ENCODE data around the gene SPEN. TPM values are rescaled to one million over a fixed set of nuclear protein-coding genes. Genes with fewer than 3 reads are reported as not detected.
A peak's percentile ranks its signal among the peaks of the same experiment; 100 is the strongest.

The SPEN gene, protein sequence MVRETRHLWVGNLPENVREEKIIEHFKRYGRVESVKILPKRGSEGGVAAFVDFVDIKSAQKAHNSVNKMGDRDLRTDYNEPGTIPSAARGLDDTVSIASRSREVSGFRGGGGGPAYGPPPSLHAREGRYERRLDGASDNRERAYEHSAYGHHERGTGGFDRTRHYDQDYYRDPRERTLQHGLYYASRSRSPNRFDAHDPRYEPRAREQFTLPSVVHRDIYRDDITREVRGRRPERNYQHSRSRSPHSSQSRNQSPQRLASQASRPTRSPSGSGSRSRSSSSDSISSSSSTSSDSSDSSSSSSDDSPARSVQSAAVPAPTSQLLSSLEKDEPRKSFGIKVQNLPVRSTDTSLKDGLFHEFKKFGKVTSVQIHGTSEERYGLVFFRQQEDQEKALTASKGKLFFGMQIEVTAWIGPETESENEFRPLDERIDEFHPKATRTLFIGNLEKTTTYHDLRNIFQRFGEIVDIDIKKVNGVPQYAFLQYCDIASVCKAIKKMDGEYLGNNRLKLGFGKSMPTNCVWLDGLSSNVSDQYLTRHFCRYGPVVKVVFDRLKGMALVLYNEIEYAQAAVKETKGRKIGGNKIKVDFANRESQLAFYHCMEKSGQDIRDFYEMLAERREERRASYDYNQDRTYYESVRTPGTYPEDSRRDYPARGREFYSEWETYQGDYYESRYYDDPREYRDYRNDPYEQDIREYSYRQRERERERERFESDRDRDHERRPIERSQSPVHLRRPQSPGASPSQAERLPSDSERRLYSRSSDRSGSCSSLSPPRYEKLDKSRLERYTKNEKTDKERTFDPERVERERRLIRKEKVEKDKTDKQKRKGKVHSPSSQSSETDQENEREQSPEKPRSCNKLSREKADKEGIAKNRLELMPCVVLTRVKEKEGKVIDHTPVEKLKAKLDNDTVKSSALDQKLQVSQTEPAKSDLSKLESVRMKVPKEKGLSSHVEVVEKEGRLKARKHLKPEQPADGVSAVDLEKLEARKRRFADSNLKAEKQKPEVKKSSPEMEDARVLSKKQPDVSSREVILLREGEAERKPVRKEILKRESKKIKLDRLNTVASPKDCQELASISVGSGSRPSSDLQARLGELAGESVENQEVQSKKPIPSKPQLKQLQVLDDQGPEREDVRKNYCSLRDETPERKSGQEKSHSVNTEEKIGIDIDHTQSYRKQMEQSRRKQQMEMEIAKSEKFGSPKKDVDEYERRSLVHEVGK (N-terminal part only)
- total RNA-seq (2022) (44.2 and 50.6 TPM in 2 replicates), Bru-seq, nascent RNA (percentile 86 among the genes with signal in this experiment), BruChase-seq, experiment 1, labeled RNA remaining after a 6-hour chase (percentile 86 among the genes with signal in this experiment), BruChase-seq, experiment 2, labeled RNA remaining after a 2-hour chase (percentile 89 among the genes with signal in this experiment)
- long read RNA-seq, partial matches to known transcripts: 15 of 32 reads
- long read RNA-seq, other reads (novel, unspliced or antisense): 14 of 32 reads

DNA sequence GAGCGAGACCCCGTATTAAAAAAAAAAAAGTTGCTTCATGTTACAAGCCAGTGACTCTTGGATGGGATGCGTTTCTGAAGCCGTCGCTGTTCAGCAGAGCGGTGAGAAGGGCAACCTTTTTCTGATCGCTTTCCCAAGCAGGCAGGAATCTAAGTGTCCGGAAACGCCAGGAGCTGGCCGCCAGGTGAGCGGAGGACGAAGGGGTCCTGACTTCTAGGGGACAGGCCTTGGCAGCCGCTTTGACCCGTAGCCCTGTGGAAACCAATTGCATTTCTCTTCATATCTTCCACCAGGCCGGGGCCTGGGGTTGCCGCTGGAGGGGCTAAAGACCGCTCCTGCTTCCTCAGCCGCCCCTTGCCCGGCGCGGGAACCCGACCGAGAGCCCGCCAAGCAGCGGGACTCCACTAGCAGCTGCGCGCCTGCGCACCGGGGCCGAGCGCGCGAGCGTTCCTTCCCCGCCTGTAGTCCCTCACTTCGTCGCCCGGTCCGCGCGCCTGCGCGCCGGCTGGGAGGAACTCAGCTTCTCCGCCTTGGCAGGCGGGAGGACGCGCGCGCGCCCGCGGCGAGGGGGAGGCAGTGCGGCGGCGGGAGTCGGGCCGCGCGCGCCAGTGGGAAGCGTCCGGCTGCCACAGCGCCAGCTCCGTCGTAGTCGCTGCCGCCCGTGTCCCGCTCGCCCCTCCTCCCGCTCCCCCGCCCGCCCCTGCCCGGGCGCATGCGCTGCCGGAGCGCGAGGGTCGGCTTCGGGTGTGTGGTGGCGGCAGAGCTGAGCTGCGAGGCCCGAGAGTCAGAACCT lies at the start of gene SPEN:
Gene SPEN, plus strand, starts transcription at position 608 of the 793 bp plus-strand sequence. CDS start 361 bp downstream, outside the sequence.
- BruUV-seq (replicated peaks): no TSS peak
- ChIA-PET POLR2A (interaction anchor here (0.6 to 9.0 kb wide), 39 partner anchors 9 to 389 kb away, joined by 3 to 283 read pairs (median 4); partner anchors contain the start of genes DDI2 and ZBTB17), CTCF (interaction anchor here (0.6 to 0.7 kb wide), 3 partner anchors 14 to 48 kb away, joined by 4 to 7 read pairs (median 6); no protein-coding TSS in a partner anchor)
- H3K9me3 Mint-ChIP-seq (ENCODE audit: unreplicated experiment): no peaks in the 10 kb centered on the region
- H3K27me3 Mint-ChIP-seq (ENCODE audit: insufficient read depth, unreplicated experiment): no peaks in the 10 kb centered on the region
- peaks cover 6% of the 10 kb centered on the region for H3K36me3 Mint-ChIP-seq (ENCODE audit: insufficient read depth, unreplicated experiment)
- peak within 1 kb of the TSS; percentile 97 for H3K27ac Mint-ChIP-seq (ENCODE audit: low read depth, unreplicated experiment)
- peak within 1 kb of the TSS; percentile 82 for H3K4me3 Mint-ChIP-seq (ENCODE audit: unreplicated experiment)
- TF ChIP-seq, protein P1, sequence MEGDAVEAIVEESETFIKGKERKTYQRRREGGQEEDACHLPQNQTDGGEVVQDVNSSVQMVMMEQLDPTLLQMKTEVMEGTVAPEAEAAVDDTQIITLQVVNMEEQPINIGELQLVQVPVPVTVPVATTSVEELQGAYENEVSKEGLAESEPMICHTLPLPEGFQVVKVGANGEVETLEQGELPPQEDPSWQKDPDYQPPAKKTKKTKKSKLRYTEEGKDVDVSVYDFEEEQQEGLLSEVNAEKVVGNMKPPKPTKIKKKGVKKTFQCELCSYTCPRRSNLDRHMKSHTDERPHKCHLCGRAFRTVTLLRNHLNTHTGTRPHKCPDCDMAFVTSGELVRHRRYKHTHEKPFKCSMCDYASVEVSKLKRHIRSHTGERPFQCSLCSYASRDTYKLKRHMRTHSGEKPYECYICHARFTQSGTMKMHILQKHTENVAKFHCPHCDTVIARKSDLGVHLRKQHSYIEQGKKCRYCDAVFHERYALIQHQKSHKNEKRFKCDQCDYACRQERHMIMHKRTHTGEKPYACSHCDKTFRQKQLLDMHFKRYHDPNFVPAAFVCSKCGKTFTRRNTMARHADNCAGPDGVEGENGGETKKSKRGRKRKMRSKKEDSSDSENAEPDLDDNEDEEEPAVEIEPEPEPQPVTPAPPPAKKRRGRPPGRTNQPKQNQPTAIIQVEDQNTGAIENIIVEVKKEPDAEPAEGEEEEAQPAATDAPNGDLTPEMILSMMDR (IDR thresholded peaks at IDR 0.05; ENCODE audit: unreplicated experiment): no peak
- intact Hi-C loops (cut with micrococcal nuclease): loop anchor here (1.0 to 5.0 kb wide), 4 partner anchors 12 to 70 kb away; no protein-coding TSS in a partner anchor
- peaks cover 19% of the 10 kb centered on the region for H3K4me1 Mint-ChIP-seq (ENCODE audit: insufficient read depth, unreplicated experiment)
- DNase-seq (ENCODE audit: unreplicated experiment): peak; percentile 97

GRCh38 chr1:15799004-15799867 lies 48.3 kb upstream of the SPEN start:
- no peaks in the 10 kb centered on the region for H3K27me3 Mint-ChIP-seq (ENCODE audit: insufficient read depth, unreplicated experiment)
- peaks cover 65% of the 10 kb centered on the region for H3K4me1 Mint-ChIP-seq (ENCODE audit: insufficient read depth, unreplicated experiment)
- intact Hi-C loops (cut with micrococcal nuclease): loop anchor here (5.0 kb wide), 1 partner anchor 48 kb away; the partner anchor contains the start of gene SPEN
- CTCF ChIA-PET: interaction anchor here (0.7 to 1.6 kb wide), 3 partner anchors 16 to 48 kb away, joined by 3 to 8 read pairs (median 6); partner anchors contain the start of gene SPEN
- TF ChIP-seq, protein P1 (IDR thresholded peaks at IDR 0.05; ENCODE audit: unreplicated experiment): no peak
- POLR2A ChIA-PET: interaction anchor here (0.5 to 7.0 kb wide), 31 partner anchors 9 to 188 kb away, joined by 3 to 88 read pairs (median 4); partner anchors contain the start of genes DDI2, FBLIM1, SPEN and UQCRHL
- H3K9me3 Mint-ChIP-seq (ENCODE audit: unreplicated experiment): no peaks in the 10 kb centered on the region
- BruUV-seq (replicated peaks): TSS peak; percentile 27
- H3K36me3 Mint-ChIP-seq (ENCODE audit: insufficient read depth, unreplicated experiment): peaks cover 7% of the 10 kb centered on the region
- peak overlapping the region; percentile 91 for H3K27ac Mint-ChIP-seq (ENCODE audit: low read depth, unreplicated experiment)
- H3K4me3 Mint-ChIP-seq (ENCODE audit: unreplicated experiment): peak overlapping the region; percentile 63
- DNase-seq (ENCODE audit: unreplicated experiment): peak; percentile 98

All from MCF 10A (cell line).